ENCODE results near the gene CDX2.
A peak's percentile ranks its signal among the peaks of the same experiment; 100 is the strongest.

The CDX2 gene

GRCh38 chr13:27979001-27979643 lies 10.0 kb upstream of the CDX2 start:
- no peak for DNase-seq (ENCODE audit: low spot score)

GRCh38 chr13:27978301-27978968 lies 9.3 kb upstream of the CDX2 start:
- no peak for DNase-seq (ENCODE audit: low spot score)

DNA sequence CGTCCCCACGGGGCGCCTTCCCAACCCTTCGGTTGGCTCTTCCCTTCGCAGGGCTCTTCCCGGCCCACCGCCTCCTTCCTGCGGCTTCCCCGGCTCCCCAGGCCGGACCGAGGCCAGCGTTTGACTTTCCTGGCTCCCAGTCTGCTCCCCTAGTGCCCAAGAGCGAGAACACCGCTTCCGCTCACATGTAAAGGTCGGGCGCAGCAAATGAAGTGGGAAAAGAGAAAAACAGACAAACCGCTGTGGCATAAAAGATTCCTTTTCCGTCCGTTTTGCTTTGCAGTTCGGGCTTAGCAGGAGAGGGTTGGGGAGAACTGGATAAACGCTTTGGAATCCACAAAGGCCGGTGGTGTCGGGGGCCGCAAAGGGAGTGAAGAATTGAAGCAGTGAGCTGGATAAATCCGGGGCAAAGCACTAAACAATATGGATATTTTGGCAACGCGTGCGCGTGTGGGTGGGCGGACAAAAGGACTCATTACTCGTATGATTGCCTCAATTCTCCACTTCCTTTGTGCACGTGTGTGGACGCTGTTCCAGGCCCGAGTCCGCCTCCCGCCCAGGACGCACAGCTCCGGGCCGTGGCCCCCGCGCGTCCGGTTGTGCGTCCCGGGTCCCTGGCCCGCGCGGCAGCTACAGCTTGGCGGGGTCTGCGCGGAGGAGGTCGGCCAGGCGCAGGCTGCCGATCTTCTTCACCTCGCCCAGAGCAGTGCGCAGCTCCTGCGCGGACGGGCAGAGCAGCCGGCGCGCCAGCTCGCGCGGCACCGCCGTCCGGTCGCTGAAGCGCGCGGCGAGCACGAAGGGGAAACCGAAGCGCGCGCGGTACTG lies 8.6 kb upstream of the CDX2 start:
- DNase-seq (ENCODE audit: low spot score), result peak; percentile 42

- no peak for DNase-seq (ENCODE audit: low spot score)
These were observed 7.4 kb upstream of the CDX2 start for GRCh38 chr13:27976362-27977091.

DNA sequence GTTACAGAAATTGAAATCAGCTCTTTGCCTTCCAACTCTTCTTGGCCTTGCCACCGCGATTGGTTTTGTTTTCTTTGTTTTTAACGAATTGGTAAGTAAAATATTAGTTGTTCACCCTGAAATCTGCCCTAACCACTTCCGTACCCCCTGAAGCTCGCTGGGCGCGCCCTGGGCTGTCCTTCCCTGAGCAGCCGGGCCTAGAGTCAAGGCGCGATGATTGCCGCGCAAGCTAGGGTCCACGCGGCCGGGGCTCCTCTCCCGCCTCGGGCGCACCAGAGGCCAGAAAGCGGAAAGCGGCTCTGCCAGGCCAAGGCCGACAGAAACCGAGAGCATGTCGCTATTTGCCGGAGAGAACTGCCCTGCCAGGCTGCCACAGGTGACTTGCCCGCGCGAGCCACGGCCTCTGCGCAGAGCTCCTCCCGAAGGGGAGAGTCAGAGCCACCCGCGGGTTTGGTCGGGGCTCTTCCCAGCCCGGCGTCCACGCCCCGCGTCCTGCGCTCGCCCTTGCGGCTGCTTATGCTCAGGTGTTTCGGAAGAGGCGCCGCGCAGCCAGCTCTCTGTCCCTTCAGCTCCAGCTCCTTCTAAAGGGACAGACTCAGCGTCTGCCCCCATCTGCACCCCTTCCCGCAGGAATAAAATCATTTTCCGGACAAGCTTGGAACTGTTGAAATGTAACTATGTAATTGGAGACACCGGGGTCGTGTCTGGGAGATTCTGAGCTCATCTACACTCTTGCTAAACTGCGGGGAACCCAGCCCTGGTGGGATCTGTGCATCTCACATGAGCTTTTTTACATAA lies 6.6 kb upstream of the CDX2 start:
- DNase-seq (ENCODE audit: low spot score), result no peak

DNA sequence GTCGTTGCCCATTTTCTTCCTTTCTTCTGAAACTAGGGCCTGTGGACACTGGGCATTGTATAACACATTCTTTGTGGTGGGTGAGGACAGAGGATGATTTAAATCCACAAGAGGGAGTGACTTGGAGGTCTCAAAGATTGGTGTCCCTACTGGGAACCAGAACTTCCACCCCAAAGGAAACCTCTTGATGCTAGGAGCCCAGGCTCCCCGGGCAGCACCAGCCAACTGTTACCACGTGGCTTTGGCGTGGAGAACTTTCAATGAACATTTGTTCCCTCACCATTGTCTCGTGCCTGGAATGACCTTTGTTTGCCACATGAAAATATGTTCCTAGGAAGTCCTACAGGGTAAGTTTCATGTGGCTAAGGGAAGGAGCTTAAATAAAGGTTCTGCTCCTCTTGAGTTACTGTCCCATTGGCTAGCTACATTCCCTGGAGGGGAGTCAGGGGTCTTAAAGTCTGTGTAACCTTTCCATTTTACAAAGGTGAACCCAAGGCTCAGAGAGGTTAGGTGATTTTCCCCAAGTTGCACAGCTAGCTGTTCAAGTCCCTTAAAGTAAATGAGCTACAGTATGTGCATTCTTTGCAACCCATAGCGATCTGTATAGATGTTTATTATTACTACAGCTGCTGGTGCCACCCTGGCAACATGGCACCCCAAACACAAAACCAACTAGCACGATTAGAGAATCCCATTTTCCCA lies 5.0 kb upstream of the CDX2 start:
- no peak for DNase-seq (ENCODE audit: low spot score)

GRCh38 chr13:27973291-27973690 lies 4.2 kb upstream of the CDX2 start:
- no peak for DNase-seq (ENCODE audit: low spot score)

GRCh38 chr13:27972478-27972820 lies 3.3 kb upstream of the CDX2 start:
- DNase-seq (ENCODE audit: low spot score), result no peak

DNA sequence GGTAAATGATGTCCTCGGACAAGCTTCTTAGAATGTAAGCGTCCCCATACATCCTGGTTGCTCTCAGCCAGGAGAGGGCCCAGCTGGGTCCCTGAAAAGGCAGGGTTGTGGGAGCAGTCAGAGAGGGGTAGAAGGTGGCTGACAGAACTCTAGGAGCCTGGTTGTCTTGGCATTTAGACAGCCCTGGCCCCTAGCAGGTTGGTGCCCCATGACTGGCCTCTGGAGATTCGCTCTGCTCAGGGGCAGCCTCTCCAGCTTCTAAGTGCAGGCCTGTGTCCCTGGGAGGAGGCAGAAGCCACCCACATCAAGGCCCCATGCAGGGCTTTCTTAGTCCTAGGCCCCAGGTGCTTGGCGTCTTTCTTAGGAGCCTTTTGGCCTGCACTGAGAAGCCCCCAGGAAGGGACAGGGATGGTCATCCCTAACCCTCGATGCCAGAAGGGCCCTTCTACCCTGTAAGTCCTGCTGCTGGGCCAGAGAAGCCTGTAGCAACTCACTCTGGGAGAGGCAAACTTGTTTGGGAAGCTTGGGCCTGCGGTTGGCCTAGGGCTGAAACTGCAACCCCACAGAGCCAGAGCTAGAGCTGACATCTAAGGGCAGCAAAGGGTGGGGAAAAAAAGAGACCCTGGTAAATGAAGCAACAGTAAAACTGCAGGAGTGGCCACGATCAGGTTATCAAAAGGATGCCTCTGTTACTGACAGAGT lies 2.8 kb upstream of the CDX2 start:
- DNase-seq (ENCODE audit: low spot score), result no peak

- DNase-seq (ENCODE audit: low spot score), result no peak
These were observed 2.1 kb upstream of the CDX2 start for GRCh38 chr13:27971236-27971645.

DNA sequence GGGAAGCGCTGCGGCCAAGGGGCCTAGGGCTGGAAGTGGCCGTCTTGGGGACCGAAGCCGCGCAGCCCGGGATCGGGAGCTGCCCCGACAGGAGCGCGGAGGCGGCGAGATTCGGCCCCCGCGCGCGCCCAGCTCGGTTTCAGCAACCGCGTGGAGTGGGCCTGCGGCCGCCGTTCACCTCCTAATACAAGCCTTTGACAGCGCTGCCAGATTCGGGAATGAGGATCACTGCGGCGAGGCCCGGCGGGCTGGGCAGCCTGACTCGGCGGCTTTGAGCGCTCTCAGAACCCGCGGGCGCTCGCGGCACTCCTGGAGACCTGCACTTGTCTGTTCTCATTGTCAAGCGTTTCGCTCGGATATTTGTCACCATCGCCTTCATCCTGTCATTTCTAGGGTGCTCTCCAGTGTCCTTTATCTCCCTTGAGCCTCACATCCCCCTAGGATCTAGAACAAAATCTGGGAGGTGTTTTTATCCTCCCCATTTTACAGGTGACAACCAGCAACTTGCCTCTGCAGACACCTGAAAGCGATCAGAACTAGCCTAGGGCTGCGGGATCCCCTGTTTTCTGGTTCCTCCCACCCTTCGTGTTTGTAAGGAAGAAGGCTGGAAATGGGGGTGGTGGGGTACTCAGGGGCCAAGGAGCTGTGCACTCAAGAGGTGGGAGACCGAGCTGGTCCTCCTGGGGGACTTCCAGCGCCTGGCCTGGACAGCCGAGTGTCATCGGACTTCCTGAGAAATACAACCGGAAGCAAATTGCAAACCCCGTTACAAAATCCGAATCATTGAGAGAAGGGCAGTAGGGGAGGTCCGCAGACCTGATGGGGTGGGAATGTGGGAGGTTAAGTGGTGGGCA lies 1.5 kb upstream of the CDX2 start:
- no peak for DNase-seq (ENCODE audit: low spot score)

DNA sequence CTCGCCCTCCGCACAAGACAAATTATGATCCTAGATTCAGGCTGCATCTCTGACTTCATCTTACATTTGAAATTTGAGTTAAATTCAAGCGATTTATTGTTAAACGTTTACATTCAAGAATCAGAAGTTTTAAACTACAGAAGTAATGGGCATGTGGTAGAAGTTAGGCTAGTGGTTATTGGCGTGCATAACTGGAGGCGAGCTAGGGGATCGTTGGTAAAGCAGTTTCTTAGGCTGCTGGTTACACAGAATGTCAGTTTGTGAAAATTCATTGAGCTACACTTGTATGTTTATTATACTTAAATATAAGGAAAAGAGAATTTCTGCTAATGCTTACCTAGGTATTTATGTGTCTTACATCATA lies 733 bp upstream of the CDX2 start:
- DNase-seq (ENCODE audit: low spot score), result no peak

DNA sequence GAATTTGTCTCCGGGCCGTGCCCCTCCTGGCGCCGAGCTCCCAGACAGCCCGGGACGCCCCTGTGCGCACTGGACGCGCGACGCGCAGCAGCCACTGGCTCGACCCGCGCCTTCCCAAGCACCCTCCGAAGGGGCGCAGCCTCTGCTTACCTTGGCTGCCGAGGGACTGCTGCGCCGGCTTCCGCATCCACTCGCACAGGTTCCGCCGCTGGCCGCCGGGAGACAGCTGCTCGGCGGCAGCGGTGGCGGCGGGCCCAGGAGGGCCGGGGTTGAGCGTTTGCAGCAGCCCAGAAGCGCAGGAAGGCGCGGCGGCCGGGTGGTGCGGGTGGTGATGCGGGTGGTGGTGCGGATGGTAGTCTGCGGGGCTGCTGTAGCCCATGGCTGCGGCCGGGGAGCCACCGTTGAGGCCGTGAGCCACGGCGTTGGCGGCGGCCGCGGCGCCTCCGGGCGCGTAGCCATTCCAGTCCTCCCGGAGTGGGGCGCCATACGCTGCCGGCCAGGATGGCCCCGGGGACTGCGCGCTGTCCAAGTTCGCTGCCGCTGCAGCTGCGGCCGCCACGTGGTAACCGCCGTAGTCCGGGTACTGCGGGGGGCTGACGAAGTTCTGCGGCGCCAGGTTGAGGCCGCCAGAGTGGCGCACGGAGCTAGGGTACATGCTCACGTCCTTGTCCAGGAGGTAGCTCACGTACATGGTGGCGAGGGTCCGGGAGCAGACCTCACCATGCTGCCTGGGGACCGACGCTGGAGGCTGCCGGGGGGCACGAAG lies 616 bp downstream of the CDX2 start:
- no peak for DNase-seq (ENCODE audit: low spot score)

- DNase-seq (ENCODE audit: low spot score), result no peak
These were observed 1.3 kb downstream of the CDX2 start for GRCh38 chr13:27967736-27968315.

DNA sequence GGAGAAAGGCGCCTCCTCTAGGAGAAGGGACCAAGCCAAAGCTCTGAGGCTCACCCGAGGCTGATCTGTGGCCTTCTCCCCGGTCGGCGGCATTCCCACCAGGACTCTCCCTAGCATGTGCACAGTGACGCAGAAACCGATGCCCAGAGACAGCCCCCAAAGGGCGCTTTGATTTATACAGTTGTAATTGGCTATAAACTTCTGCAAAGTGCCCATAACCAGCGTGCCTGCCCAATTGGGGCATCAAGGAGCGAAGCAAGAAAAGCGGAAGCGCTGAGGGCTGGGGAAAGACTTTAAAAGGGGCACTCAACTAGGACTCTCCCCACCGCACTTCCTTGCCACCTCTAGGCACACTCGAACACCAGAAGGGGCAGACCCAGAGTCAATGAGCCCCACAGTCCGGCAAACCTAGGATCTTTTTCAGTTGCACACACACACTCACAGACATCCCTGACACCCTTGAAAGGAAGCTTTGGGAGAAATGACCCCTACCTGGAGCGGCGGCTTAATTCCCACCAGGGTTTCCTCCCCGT lies 1.8 kb downstream of the CDX2 start:
- no peak for DNase-seq (ENCODE audit: low spot score)

DNA sequence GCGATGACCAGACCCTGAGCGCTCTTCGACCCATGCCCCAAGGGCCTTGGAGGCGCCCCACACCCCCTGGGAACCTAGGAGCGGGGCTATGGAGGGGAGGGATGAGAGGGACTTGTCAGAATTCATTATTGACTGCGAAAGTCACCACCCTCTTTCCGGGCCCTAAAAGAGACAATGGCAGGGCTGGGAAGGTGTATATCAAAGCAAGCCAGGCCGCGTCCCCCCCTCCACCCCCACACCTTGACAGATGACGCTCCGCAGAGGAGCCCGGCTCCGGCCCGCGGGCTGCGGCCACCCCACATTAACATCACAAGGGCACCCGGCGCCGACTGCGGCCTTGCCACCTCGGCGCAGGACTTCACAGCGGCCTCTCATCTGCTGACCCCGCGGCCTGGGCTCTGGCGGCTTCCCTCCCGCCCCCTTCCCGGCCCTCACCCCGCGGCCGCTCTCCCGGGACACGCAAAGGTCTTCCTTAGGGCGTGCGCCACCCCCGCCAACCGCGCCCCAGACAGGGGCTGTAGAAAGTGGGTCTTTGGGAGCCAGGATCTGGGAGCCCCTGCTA lies 2.4 kb downstream of the CDX2 start:
- no peak for DNase-seq (ENCODE audit: low spot score)

DNA sequence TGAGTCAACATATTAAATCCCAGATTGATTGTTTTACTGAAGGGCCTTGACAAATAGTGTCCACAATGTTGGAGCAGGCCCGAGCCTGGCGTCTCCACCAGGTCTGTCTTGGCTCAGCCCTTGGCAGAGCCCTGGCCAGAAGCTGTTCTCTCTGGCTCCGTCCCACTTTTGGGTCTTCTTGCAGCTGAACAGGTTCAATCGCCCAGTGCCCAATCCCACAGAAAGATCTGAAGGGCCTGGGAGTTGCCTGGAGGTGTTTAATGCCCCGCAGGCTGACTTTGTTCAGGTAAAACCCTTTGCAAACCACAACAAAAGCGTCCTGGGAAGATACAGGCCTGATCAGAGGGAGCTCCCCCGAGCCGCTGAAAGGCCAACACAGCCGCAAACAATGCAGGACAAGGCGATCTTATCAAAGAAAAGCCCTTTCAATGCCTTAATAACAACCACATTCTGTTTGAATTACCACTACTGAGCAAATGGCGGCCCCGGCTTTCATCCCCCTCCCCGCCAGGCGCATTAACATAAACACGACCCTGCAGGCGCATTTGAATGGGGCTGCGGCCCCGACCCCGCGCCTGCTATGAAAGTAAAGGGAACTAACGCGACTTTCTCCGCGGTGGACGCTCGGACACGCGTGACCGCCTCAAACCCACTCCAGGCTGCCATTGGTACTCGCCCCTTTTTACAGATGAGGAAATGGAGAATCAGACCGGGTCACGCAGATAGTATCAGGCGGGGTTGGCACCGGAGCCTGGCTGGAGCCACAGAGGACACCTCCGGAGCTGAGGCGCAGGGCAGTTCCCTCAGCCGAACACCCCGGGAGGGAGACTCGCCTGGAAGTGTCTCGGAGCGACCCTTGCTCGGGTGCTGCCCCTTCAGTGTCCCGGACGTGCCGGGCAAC lies 3.1 kb downstream of the CDX2 start:
- no peak for DNase-seq (ENCODE audit: low spot score)

All from left forelimb (tissue), 1 donor.